Measurements from ENCODE around the gene MSRB1. TPM values are rescaled to one million over a fixed set of nuclear protein-coding genes. Genes with fewer than 3 reads are reported as not detected.

MSRB1 gene
- total and polyA plus RNA-seq, 9 of the 15 experiments (the other 6 are each of a cell fraction or from before 2014, with no cell fraction given) = 5.4 to 33.7 (median 25.7) TPM

DNA sequence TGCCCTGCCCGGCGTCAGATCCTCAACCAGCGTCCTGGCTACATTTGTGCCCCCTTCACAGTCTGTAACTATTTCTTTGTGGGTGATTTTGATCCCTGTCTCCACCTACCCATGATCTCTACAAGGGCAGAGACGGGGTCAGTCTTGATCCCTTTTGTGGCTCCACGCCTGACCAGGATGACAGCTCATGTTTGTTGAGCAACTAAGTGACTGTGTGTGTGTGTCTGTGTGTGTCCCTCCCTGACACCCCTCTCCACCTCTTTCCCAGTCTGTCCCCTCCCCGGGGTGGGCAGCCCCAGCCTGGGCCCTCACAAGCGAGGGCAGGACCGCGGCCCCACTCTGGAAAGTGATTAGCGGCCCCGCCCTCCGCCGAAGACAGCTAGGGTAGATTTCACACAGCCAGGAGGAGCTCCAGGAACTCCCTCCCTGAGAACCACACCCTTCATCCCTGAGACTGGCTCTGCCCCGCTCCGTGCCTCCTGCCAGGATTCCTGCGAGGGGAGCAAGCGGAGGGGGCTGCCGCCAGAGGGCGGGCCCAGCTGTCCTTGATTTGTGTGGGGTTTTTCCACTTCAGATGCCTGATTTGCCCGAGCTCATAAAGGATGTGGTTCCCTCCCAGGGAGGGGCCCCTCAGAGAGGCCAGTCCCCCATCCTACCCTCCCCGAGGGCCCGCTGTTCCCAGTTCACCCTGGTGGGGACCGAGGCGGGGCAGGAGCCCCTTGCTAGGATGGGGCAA, 19.5 kb downstream of the MSRB1 start (continued):
- TF ChIP-seq, protein P1, sequence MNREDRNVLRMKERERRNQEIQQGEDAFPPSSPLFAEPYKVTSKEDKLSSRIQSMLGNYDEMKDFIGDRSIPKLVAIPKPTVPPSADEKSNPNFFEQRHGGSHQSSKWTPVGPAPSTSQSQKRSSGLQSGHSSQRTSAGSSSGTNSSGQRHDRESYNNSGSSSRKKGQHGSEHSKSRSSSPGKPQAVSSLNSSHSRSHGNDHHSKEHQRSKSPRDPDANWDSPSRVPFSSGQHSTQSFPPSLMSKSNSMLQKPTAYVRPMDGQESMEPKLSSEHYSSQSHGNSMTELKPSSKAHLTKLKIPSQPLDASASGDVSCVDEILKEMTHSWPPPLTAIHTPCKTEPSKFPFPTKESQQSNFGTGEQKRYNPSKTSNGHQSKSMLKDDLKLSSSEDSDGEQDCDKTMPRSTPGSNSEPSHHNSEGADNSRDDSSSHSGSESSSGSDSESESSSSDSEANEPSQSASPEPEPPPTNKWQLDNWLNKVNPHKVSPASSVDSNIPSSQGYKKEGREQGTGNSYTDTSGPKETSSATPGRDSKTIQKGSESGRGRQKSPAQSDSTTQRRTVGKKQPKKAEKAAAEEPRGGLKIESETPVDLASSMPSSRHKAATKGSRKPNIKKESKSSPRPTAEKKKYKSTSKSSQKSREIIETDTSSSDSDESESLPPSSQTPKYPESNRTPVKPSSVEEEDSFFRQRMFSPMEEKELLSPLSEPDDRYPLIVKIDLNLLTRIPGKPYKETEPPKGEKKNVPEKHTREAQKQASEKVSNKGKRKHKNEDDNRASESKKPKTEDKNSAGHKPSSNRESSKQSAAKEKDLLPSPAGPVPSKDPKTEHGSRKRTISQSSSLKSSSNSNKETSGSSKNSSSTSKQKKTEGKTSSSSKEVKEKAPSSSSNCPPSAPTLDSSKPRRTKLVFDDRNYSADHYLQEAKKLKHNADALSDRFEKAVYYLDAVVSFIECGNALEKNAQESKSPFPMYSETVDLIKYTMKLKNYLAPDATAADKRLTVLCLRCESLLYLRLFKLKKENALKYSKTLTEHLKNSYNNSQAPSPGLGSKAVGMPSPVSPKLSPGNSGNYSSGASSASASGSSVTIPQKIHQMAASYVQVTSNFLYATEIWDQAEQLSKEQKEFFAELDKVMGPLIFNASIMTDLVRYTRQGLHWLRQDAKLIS (CRISPR knock-in tag; IDR thresholded peaks at IDR 0.05) = no peak
- TF ChIP-seq MYC (IDR thresholded peaks at IDR 0.05; ENCODE audit: low read depth, low read length) = no peak
- no peak for TF ChIP-seq MYC (CRISPR knock-in tag; IDR thresholded peaks at IDR 0.05; ENCODE audit: borderline replicate concordance, low read depth)
- TF ChIP-seq, protein P2, sequence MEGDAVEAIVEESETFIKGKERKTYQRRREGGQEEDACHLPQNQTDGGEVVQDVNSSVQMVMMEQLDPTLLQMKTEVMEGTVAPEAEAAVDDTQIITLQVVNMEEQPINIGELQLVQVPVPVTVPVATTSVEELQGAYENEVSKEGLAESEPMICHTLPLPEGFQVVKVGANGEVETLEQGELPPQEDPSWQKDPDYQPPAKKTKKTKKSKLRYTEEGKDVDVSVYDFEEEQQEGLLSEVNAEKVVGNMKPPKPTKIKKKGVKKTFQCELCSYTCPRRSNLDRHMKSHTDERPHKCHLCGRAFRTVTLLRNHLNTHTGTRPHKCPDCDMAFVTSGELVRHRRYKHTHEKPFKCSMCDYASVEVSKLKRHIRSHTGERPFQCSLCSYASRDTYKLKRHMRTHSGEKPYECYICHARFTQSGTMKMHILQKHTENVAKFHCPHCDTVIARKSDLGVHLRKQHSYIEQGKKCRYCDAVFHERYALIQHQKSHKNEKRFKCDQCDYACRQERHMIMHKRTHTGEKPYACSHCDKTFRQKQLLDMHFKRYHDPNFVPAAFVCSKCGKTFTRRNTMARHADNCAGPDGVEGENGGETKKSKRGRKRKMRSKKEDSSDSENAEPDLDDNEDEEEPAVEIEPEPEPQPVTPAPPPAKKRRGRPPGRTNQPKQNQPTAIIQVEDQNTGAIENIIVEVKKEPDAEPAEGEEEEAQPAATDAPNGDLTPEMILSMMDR (IDR thresholded peaks at IDR 0.05 in 2 of 3, conservative IDR thresholded peaks at IDR 0.05 in 1 of 3; ENCODE audit: insufficient read depth in 2 of 3, low read depth in 1 of 3, low read length in 3 of 3) = peak in 1 of 3 experiments; percentile 18; a peak in 1 of 6 replicates
- TF ChIP-seq, protein P3, sequence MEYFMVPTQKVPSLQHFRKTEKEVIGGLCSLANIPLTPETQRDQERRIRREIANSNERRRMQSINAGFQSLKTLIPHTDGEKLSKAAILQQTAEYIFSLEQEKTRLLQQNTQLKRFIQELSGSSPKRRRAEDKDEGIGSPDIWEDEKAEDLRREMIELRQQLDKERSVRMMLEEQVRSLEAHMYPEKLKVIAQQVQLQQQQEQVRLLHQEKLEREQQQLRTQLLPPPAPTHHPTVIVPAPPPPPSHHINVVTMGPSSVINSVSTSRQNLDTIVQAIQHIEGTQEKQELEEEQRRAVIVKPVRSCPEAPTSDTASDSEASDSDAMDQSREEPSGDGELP (CRISPR knock-in tag; IDR thresholded peaks at IDR 0.05; ENCODE audit: borderline replicate concordance) = peak; percentile 38; the same call in 1 of the 2 replicates
- no peak for TF ChIP-seq ESRRA (IDR thresholded peaks at IDR 0.05; ENCODE audit: borderline replicate concordance, low read depth)
- TF ChIP-seq CTBP1 (IDR thresholded peaks at IDR 0.05; ENCODE audit: borderline replicate concordance) = peak; percentile 19; the same call in 1 of the 2 replicates
- no peak for TF ChIP-seq ETV6 (IDR thresholded peaks at IDR 0.05; ENCODE audit: borderline replicate concordance in 1 of 2, low read depth in 2 of 2, low read length in 1 of 2)
- TF ChIP-seq ETV6 (CRISPR knock-in tag; IDR thresholded peaks at IDR 0.05; ENCODE audit: borderline replicate concordance) = no peak
- TF ChIP-seq, protein P4, sequence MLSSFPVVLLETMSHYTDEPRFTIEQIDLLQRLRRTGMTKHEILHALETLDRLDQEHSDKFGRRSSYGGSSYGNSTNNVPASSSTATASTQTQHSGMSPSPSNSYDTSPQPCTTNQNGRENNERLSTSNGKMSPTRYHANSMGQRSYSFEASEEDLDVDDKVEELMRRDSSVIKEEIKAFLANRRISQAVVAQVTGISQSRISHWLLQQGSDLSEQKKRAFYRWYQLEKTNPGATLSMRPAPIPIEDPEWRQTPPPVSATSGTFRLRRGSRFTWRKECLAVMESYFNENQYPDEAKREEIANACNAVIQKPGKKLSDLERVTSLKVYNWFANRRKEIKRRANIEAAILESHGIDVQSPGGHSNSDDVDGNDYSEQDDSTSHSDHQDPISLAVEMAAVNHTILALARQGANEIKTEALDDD (IDR thresholded peaks at IDR 0.05) = no peak
